Liver (tissue), 9 donors: ENCODE measurements around the gene TRIM7. TPM values are rescaled to one million over a fixed set of nuclear protein-coding genes. Genes with fewer than 3 reads are reported as not detected.

Source experiments
- DNase-seq: peaks from one replicate; pipeline ENCODE4 v3.0.0-alpha.2; 2017; ENCODE audit warnings: low spot score
- H3K27ac ChIP-seq, 2 donors: one replicate each; pipeline ENCODE4 v1.7.0; 2013; ENCODE audit warnings: inconsistent platforms in 2 of 2, low read length in 2 of 2, control low read depth in 1 of 2, low read depth in 1 of 2, mild to moderate bottlenecking in 1 of 2
- H3K27me3 ChIP-seq, 4 donors: one replicate each; pipeline versions ENCODE4 v1.6.1 to v1.7.0; 2013; ENCODE audit warnings: low read length in 3 of 4, inconsistent platforms in 1 of 4, mild to moderate bottlenecking in 1 of 4, moderate library complexity in 1 of 4; ENCODE audit not compliant: control insufficient read depth in 4 of 4, insufficient read depth in 4 of 4
- H3K36me3 ChIP-seq, 4 donors: one replicate each; pipeline versions ENCODE4 v1.6.1 to v1.7.0; 2013; ENCODE audit warnings: low read length in 3 of 4, mild to moderate bottlenecking in 3 of 4, low read depth in 1 of 4, moderate library complexity in 1 of 4; ENCODE audit not compliant: control insufficient read depth in 4 of 4, insufficient read depth in 3 of 4
- H3K4me1 ChIP-seq, 4 donors: one replicate each; pipeline versions ENCODE4 v1.6.1 to v1.7.0; 2013; ENCODE audit warnings: low read length in 3 of 4, mild to moderate bottlenecking in 3 of 4, moderate library complexity in 1 of 4; ENCODE audit not compliant: control insufficient read depth in 4 of 4, insufficient read depth in 4 of 4
- H3K4me3 ChIP-seq, 3 donors: one replicate each; pipeline versions ENCODE4 v1.6.1 to v1.7.0; 2013; ENCODE audit warnings: low read length in 3 of 3, control low read depth in 1 of 3, low read depth in 1 of 3, mild to moderate bottlenecking in 1 of 3
- H3K9ac ChIP-seq, 2 donors: one replicate each; pipeline ENCODE4 v1.7.0; 2013; ENCODE audit warnings: low read length in 2 of 2, mild to moderate bottlenecking in 2 of 2, moderate library complexity in 2 of 2, control low read depth in 1 of 2, low read depth in 1 of 2
- H3K9me3 ChIP-seq, 4 donors: one replicate each; pipeline versions ENCODE4 v1.6.1 to v1.7.0; 2013; ENCODE audit warnings: low read length in 3 of 4; ENCODE audit not compliant: control insufficient read depth in 4 of 4
- EGR1 ChIP-seq, 2 donors: IDR thresholded peaks; 2 replicates each; pipeline ENCODE4 v1.6.1; 2016 to 2018; ENCODE audit warnings: antibody characterized with exemption in 2 of 2, low read depth in 2 of 2
- FOXA1 ChIP-seq: IDR thresholded peaks from 2 replicates; pipeline ENCODE4 v1.6.1; 2016; ENCODE audit warnings: antibody characterized with exemption
- FOXA2 ChIP-seq: IDR thresholded peaks from 2 replicates; pipeline ENCODE4 v1.6.1; 2016; ENCODE audit warnings: antibody characterized with exemption
- GABPA ChIP-seq, 2 donors: IDR thresholded peaks in 1 of 2; conservative IDR thresholded peaks in 1 of 2; 2 replicates each; pipeline ENCODE4 v1.6.1; 2016; ENCODE audit warnings: antibody characterized with exemption in 2 of 2, mild to moderate bottlenecking in 1 of 2, moderate library complexity in 1 of 2
- HNF4A ChIP-seq, 2 donors: conservative IDR thresholded peaks; 2 replicates each; pipeline ENCODE4 v1.6.1; 2016; ENCODE audit warnings: antibody characterized with exemption in 2 of 2, mild to moderate bottlenecking in 2 of 2
- HNF4G ChIP-seq: IDR thresholded peaks from 2 replicates; pipeline ENCODE4 v1.6.1; 2016; ENCODE audit warnings: antibody characterized with exemption
- MAX ChIP-seq: IDR thresholded peaks from 2 replicates; pipeline ENCODE4 v1.6.1; 2016; ENCODE audit warnings: antibody characterized with exemption
- NR2F2 ChIP-seq: IDR thresholded peaks from 2 replicates; pipeline ENCODE4 v1.6.1; 2016; ENCODE audit warnings: antibody characterized with exemption
- SP1 ChIP-seq: IDR thresholded peaks from 2 replicates; pipeline ENCODE4 v1.6.1; 2018; ENCODE audit warnings: antibody characterized with exemption, mild to moderate bottlenecking
- TAF1 ChIP-seq: conservative IDR thresholded peaks from 2 replicates; pipeline ENCODE4 v1.6.1; 2016; ENCODE audit warnings: antibody characterized with exemption, mild to moderate bottlenecking
- YY1 ChIP-seq: IDR thresholded peaks from 2 replicates; pipeline ENCODE4 v1.6.1; 2016; ENCODE audit warnings: antibody characterized with exemption, mild to moderate bottlenecking
- ZBTB33 ChIP-seq: IDR thresholded peaks from 2 replicates; pipeline ENCODE4 v1.6.1; 2016; ENCODE audit warnings: antibody characterized with exemption
- WGBS: extraction: QIAGEN DNeasy Blood & Tissue Kit; methylation state at CpG from one replicate; pipeline ENCODE4 v1.1.7; 2013; 5-methylcytosine and 5-hydroxymethylcytosine counted together
- polyA plus RNA-seq, 2 donors: library from polyadenylated mRNA; stranded (reverse) in 1 of 2; unstranded in 1 of 2; fragments of 200-250 nt in 1 of 2; fragments of >200 nt in 1 of 2; fragmentation: Nextera tagmentation in 1 of 2; extraction: Ambion mirVana in 1 of 2; gene quantifications; one replicate each; pipeline versions ENCODE4 v1.2.1 to v1.2.3, GENCODE V29; 2013 to 2015
- total RNA-seq, 2 donors: library from RNA; depleted of rRNA; stranded (reverse); fragments of >200 nt; gene quantifications; one replicate each; pipeline ENCODE4 v1.2.3, GENCODE V29; 2014
- TF ChIP-seq, protein P1 (sequence below): IDR thresholded peaks from 2 replicates; pipeline ENCODE4 v1.6.1; 2016; ENCODE audit warnings: antibody characterized with exemption
- TF ChIP-seq, protein P2 (sequence below): IDR thresholded peaks from 2 replicates; pipeline ENCODE4 v1.6.1; 2016; ENCODE audit warnings: antibody characterized with exemption, mild to moderate bottlenecking
- donor health status: healthy.
- donor health status: healthy.
- donor health status: healthy.
- donor health status: healthy.
- donor health status: healthy.

TRIM7 gene
- total and polyA plus RNA-seq, 4 donors = 0.10 to 0.50 (median 0.14) TPM; not detected in 1

GRCh38 chr5:181187500-181188213 is 17.3 kb downstream of the TRIM7 start:
- H3K9ac ChIP-seq = no peak overlapping the region
- no peaks in the 10 kb centered on the region for H3K27me3 ChIP-seq
- TF ChIP-seq, protein P1, sequence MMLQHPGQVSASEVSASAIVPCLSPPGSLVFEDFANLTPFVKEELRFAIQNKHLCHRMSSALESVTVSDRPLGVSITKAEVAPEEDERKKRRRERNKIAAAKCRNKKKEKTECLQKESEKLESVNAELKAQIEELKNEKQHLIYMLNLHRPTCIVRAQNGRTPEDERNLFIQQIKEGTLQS = peak; percentile 88
- TF ChIP-seq YY1 (peak; percentile 5), TAF1 (no peak)
- WGBS = 13% methylated on average over 37 of the region's 37 CpGs
- no peaks in the 10 kb centered on the region for H3K9me3 ChIP-seq
- no peak overlapping the region for H3K4me3 ChIP-seq
- no peaks in the 10 kb centered on the region for H3K36me3 ChIP-seq
- peak; percentile 84 for DNase-seq
- peaks cover 4 to 46% (median 26%) of the 10 kb centered on the region in 4 donors for H3K4me1 ChIP-seq
- H3K27ac ChIP-seq = no peak overlapping the region

DNA sequence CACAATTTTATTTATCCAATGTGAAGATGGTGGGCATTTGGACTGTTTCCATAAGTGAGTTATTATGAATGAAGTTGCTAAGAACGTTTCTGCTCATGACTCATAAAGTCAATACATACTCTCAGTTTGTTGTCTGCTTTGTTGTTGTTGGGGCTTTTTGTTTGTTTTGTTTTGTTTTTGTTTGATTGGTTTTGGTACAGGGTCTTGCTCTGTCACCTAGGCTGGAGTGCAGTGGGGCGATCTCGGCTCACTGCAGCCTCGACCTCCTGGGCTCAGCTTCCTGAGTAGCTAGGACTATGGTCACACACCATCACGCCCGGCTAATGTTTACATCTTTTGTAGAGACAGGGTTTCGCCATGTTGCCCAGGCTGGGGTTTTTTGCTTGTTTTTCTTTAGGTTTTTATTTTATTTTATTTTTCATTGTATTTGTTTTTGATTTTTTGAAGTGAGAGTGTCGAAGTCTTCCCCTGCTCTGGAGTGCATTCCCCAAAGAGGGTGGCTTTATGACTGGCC is 18.0 kb downstream of the TRIM7 start:
- Histone ChIP-seq H3K9ac (no peak overlapping the region), H3K27me3 (no peaks in the 10 kb centered on the region), H3K4me1 (peaks cover 0 to 41% (median 24%) of the 10 kb centered on the region in 4 donors), H3K9me3 (no peaks in the 10 kb centered on the region), H3K36me3 (no peaks in the 10 kb centered on the region), H3K27ac (no peak overlapping the region), H3K4me3 (no peak overlapping the region)
- no peak for TF ChIP-seq ZBTB33
- no peak for TF ChIP-seq FOXA1
- no peak for TF ChIP-seq EGR1 (IDR thresholded peaks at IDR 0.05; ENCODE audit: low read depth in 2 of 2)
- WGBS = 43% methylated on average over 8 of the region's 8 CpGs
- no peak for DNase-seq

DNA sequence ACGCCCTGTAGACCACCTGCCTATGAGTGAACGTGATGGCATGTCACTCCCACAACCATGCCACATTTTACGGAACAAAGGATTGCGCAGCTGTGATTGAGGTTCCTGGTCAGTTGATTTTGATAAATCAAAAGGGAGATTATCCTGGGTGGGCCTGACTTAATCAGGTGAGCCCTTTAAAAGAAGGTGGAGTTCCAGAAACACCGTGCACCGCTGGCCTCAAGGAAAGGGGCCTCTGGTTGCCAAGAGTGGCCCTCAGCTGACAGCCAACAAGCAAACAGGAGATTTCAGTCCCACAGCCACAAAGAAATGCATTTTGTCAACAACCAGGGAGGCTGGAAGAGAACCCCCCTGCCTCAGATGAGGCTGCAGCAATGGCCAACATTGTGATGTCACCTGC is 19.0 kb downstream of the TRIM7 start:
- peaks cover 0 to 38% (median 23%) of the 10 kb centered on the region in 4 donors for H3K4me1 ChIP-seq
- DNase-seq = no peak
- no peak for TF ChIP-seq SP1
- TF ChIP-seq MAX = no peak
- no peak for TF ChIP-seq EGR1 (IDR thresholded peaks at IDR 0.05; ENCODE audit: low read depth in 2 of 2)
- H3K4me3 ChIP-seq = no peak overlapping the region
- H3K9ac ChIP-seq = no peak overlapping the region
- WGBS = 82% methylated on average over 6 of the region's 6 CpGs
- no peaks in the 10 kb centered on the region for H3K36me3 ChIP-seq
- H3K9me3 ChIP-seq = no peaks in the 10 kb centered on the region
- no peak overlapping the region for H3K27ac ChIP-seq
- H3K27me3 ChIP-seq = no peaks in the 10 kb centered on the region

- Histone ChIP-seq H3K9ac (no peak overlapping the region), H3K27ac (no peak overlapping the region), H3K4me1 (peaks cover 0 to 33% (median 21%) of the 10 kb centered on the region in 4 donors), H3K27me3 (no peaks in the 10 kb centered on the region), H3K4me3 (no peak overlapping the region), H3K9me3 (no peaks in the 10 kb centered on the region), H3K36me3 (no peaks in the 10 kb centered on the region)
- TF ChIP-seq MAX (no peak), TAF1 (no peak), FOXA2 (no peak), HNF4A (conservative IDR thresholded peaks at IDR 0.05) (no peak), NR2F2 (no peak), SP1 (no peak), YY1 (no peak), GABPA (IDR thresholded peaks at IDR 0.05 in 1 of 2, conservative IDR thresholded peaks at IDR 0.05 in 1 of 2) (no peak), FOXA1 (no peak), HNF4G (no peak)
- TF ChIP-seq, protein P2, sequence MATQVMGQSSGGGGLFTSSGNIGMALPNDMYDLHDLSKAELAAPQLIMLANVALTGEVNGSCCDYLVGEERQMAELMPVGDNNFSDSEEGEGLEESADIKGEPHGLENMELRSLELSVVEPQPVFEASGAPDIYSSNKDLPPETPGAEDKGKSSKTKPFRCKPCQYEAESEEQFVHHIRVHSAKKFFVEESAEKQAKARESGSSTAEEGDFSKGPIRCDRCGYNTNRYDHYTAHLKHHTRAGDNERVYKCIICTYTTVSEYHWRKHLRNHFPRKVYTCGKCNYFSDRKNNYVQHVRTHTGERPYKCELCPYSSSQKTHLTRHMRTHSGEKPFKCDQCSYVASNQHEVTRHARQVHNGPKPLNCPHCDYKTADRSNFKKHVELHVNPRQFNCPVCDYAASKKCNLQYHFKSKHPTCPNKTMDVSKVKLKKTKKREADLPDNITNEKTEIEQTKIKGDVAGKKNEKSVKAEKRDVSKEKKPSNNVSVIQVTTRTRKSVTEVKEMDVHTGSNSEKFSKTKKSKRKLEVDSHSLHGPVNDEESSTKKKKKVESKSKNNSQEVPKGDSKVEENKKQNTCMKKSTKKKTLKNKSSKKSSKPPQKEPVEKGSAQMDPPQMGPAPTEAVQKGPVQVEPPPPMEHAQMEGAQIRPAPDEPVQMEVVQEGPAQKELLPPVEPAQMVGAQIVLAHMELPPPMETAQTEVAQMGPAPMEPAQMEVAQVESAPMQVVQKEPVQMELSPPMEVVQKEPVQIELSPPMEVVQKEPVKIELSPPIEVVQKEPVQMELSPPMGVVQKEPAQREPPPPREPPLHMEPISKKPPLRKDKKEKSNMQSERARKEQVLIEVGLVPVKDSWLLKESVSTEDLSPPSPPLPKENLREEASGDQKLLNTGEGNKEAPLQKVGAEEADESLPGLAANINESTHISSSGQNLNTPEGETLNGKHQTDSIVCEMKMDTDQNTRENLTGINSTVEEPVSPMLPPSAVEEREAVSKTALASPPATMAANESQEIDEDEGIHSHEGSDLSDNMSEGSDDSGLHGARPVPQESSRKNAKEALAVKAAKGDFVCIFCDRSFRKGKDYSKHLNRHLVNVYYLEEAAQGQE = no peak
- 92% methylated on average over 13 of the region's 13 CpGs for WGBS
- no peak for DNase-seq
Observed at GRCh38 chr5:181185560-181185959, 19.4 kb downstream of the TRIM7 start.
